ENCODE data around the gene C2CD2L. TPM values are rescaled to one million over a fixed set of nuclear protein-coding genes. Genes with fewer than 3 reads are reported as not detected.

The C2CD2L gene
- total RNA-seq, 1 experiment from 2014 or later, result 16.8 TPM

DNA sequence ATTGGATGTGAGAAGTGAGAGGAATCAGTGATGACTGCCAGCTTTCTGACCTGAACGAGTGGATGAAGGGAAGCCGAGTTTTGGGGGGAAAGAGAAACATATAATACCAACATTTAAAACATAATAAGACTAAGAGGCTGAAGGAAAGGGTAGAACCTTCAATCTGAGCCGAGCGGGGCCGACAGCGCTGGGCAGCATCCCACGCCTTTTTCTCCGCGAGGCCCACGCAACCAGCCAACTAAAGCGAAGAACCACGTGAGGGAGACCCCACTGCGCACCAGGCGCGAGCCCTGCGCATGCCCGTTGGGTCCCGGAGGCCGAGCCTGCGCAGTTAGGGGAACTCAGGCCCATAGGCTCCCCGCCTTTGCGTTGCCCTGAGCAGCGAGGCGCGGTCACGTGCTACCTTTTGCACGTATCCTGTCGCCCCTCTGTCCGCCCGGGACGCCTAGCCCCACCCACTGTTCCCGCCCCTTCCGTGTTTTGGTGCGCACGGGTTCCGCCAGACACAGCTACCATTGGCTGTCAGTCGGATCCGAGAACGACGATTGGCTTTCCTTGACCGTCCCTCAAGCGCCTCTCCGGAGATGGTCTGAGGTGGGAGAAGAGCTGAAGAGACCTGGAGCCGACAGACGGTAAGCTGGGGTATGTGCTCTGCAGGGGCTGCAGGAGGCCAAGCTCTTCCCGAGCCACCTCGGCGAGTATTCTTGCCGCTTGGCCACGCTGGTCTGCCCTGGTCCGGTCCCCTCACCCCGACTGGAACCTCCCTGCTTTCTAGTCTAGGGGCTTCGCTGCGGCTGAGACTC is 14.1 kb downstream of the C2CD2L start, which contains the start of gene HINFP:
TSS of gene HINFP (plus strand) at position 573 of the 803 bp plus-strand sequence. CDS start 5,365 bp downstream, outside the sequence.
- Histone ChIP-seq H2AFZ (ENCODE audit: low read length) (peak within 1 kb of the TSS; percentile 93), H3K36me3 (ENCODE audit: low read depth, low read length) (peaks cover 8% of the 10 kb centered on the region; the same call in 1 of the 2 replicates), H3K27me3 (ENCODE audit: low read length) (no peaks in the 10 kb centered on the region), H3F3A (ENCODE audit: low read length, unreplicated experiment) (no peaks in the 10 kb centered on the region), H3K9ac (ENCODE audit: low read length) (peak within 1 kb of the TSS; percentile 85), H3K4me3 (ENCODE audit: low read length) (peak within 1 kb of the TSS; percentile 91), H3K9me2 (replicated peaks; ENCODE audit: low read length) (no peaks in the 10 kb centered on the region), H3K27ac (ENCODE audit: low read length) (peak within 1 kb of the TSS; percentile 35), H3K9me3 (ENCODE audit: low read length) (no peaks in the 10 kb centered on the region), H3K4me1 (ENCODE audit: insufficient read depth, low read length) (peaks cover 15% of the 10 kb centered on the region), H4K20me1 (ENCODE audit: low read length) (no peaks in the 10 kb centered on the region), H3K4me2 (ENCODE audit: low read length) (peak within 1 kb of the TSS; percentile 95), H3K79me2 (ENCODE audit: low read length) (peaks cover 29% of the 10 kb centered on the region)
- peak; percentile 96 for ATAC-seq
- ChIA-PET POLR2A (ENCODE audit: unreplicated experiment) (interaction anchor here (0.5 to 1.3 kb wide), 7 partner anchors 14 to 195 kb away, joined by 3 to 14 read pairs (median 5); partner anchors contain the start of genes BCL9L, C2CD2L and DPAGT1), CTCF (interaction anchor here (0.6 to 1.1 kb wide), 4 partner anchors 19 to 260 kb away, joined by 3 to 8 read pairs (median 4); partner anchors contain the start of gene DPAGT1)
- TF ChIP-seq EZH2 (IDR thresholded peaks at IDR 0.05; ENCODE audit: low read length, unreplicated experiment), result no peak
- TF ChIP-seq, protein P1, sequence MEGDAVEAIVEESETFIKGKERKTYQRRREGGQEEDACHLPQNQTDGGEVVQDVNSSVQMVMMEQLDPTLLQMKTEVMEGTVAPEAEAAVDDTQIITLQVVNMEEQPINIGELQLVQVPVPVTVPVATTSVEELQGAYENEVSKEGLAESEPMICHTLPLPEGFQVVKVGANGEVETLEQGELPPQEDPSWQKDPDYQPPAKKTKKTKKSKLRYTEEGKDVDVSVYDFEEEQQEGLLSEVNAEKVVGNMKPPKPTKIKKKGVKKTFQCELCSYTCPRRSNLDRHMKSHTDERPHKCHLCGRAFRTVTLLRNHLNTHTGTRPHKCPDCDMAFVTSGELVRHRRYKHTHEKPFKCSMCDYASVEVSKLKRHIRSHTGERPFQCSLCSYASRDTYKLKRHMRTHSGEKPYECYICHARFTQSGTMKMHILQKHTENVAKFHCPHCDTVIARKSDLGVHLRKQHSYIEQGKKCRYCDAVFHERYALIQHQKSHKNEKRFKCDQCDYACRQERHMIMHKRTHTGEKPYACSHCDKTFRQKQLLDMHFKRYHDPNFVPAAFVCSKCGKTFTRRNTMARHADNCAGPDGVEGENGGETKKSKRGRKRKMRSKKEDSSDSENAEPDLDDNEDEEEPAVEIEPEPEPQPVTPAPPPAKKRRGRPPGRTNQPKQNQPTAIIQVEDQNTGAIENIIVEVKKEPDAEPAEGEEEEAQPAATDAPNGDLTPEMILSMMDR (conservative IDR thresholded peaks at IDR 0.05; ENCODE audit: low read depth, low read length), result no peak
- TF ChIP-seq EZH2phosphoT487 (IDR thresholded peaks at IDR 0.05; ENCODE audit: borderline replicate concordance, low read length), result no peak
- no TSS peak for BruUV-seq (replicated peaks)
- intact Hi-C loops (cut with micrococcal nuclease), result loop anchor here (1.0 to 2.0 kb wide), 2 partner anchors 13 to 20 kb away; partner anchors contain the start of gene DPAGT1
- peak; percentile 100 for DNase-seq

DNA sequence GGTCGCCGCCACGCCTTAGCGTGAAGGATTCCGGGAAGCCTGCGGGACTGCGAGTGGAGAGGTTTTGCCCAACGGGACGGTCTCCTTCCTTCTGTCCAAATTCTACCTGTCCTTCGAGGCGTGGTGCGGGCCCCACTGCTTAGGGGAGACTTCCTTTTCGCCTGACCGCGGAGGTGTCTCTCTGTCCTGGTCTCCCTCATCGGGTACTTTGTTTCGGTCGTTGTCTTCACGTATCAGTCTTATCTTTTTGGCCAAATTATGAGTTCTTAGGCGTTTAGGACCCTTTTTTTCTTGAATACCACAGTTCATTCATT is 14.6 kb downstream of the C2CD2L start:
- H3K9ac ChIP-seq (ENCODE audit: low read length), result peak overlapping the region; percentile 79
- no peaks in the 10 kb centered on the region for H3K27me3 ChIP-seq (ENCODE audit: low read length)
- TSS peak; percentile 79 for BruUV-seq (replicated peaks)
- H3K36me3 ChIP-seq (ENCODE audit: low read depth, low read length), result peaks cover 7% of the 10 kb centered on the region; the same call in 1 of the 2 replicates
- H2AFZ ChIP-seq (ENCODE audit: low read length), result peak overlapping the region; percentile 87
- no peaks in the 10 kb centered on the region for H3K9me3 ChIP-seq (ENCODE audit: low read length)
- ChIA-PET POLR2A (ENCODE audit: unreplicated experiment) (interaction anchor here (0.5 to 1.3 kb wide), 6 partner anchors 15 to 121 kb away, joined by 3 to 14 read pairs (median 4); partner anchors contain the start of gene C2CD2L), CTCF (interaction anchor here (0.6 to 1.1 kb wide), 3 partner anchors 19 to 259 kb away, joined by 3 to 8 read pairs (median 3); partner anchors contain the start of gene DPAGT1)
- H3K4me2 ChIP-seq (ENCODE audit: low read length), result peak overlapping the region; percentile 84
- H3K4me3 ChIP-seq (ENCODE audit: low read length), result peak overlapping the region; percentile 91
- H4K20me1 ChIP-seq (ENCODE audit: low read length), result no peaks in the 10 kb centered on the region
- H3F3A ChIP-seq (ENCODE audit: low read length, unreplicated experiment), result no peaks in the 10 kb centered on the region
- ATAC-seq (no peak; the same call in 1 of the 2 replicates), DNase-seq (no peak)
- no peak overlapping the region for H3K27ac ChIP-seq (ENCODE audit: low read length)
- intact Hi-C loops (cut with micrococcal nuclease), result loop anchor here (1.0 to 2.0 kb wide), 2 partner anchors 13 to 21 kb away; partner anchors contain the start of gene DPAGT1
- H3K9me2 ChIP-seq (replicated peaks; ENCODE audit: low read length), result no peaks in the 10 kb centered on the region
- TF ChIP-seq, protein P1 (conservative IDR thresholded peaks at IDR 0.05; ENCODE audit: low read depth, low read length), result no peak
- TF ChIP-seq EZH2 (IDR thresholded peaks at IDR 0.05; ENCODE audit: low read length, unreplicated experiment), result no peak
- H3K4me1 ChIP-seq (ENCODE audit: insufficient read depth, low read length), result peaks cover 15% of the 10 kb centered on the region
- H3K79me2 ChIP-seq (ENCODE audit: low read length), result peaks cover 29% of the 10 kb centered on the region

All from PC-3 (cell line).